Esophagus muscularis mucosa (tissue), 4 donors: ENCODE data around the gene CDK17. TPM values are rescaled to one million over a fixed set of nuclear protein-coding genes. Genes with fewer than 3 reads are reported as not detected.

ENCODE experiments used
- DNase-seq: peaks from one replicate; pipeline ENCODE4 v3.0.0-alpha.2; 2017; ENCODE audit errors: extremely low spot score
- H3K27ac ChIP-seq, 4 donors: fragments of 200-600 bp; sonication (generic); replicated peaks in 1 of 4; 1 replicate in 3 of 4; 2 replicates in 1 of 4; pipeline ENCODE4 v1.5.1; 2016 to 2019; ENCODE audit warnings: mild to moderate bottlenecking in 1 of 4
- H3K27me3 ChIP-seq, 4 donors: fragments of 200-600 bp; sonication (generic); one replicate each; pipeline versions ENCODE4 v1.5.1 to v1.6.0; 2016 to 2019
- H3K36me3 ChIP-seq, 4 donors: fragments of 200-600 bp; sonication (generic); one replicate each; pipeline ENCODE4 v1.5.1; 2016 to 2019
- H3K4me1 ChIP-seq, 4 donors: fragments of 200-600 bp; sonication (generic); one replicate each; pipeline ENCODE4 v1.5.1; 2016 to 2019
- H3K4me3 ChIP-seq, 4 donors: fragments of 200-600 bp; sonication (generic); 1 replicate in 2 of 4; 2 replicates in 2 of 4; pipeline ENCODE4 v1.5.1; 2016 to 2019; ENCODE audit warnings: mild to moderate bottlenecking in 4 of 4, moderate library complexity in 1 of 4
- H3K9me3 ChIP-seq, 4 donors: fragments of 200-600 bp; sonication (generic); 1 replicate in 3 of 4; 2 replicates in 1 of 4; pipeline ENCODE4 v1.5.1; 2016 to 2019
- CTCF ChIP-seq, 3 experiments: fragments of 200-600 bp in 2 of 3; fragments of 450-650 bp in 1 of 3; sonication (generic) in 2 of 3; IDR thresholded peaks; one replicate each; pipeline ENCODE4 v1.5.1; 2017 to 2019; ENCODE audit warnings: antibody characterized with exemption in 3 of 3, mild to moderate bottlenecking in 2 of 3, moderate library complexity in 1 of 3
- EP300 ChIP-seq: sonication (generic); formaldehyde crosslinking; IDR thresholded peaks from one replicate; pipeline ENCODE4 v1.6.1; 2017; ENCODE audit warnings: antibody characterized with exemption
- POLR2A ChIP-seq: fragments of 450-650 bp; IDR thresholded peaks from one replicate; pipeline ENCODE4 v1.6.1; 2017; ENCODE audit warnings: antibody characterized with exemption, moderate library complexity, mild to moderate bottlenecking, low read depth
- POLR2AphosphoS5 ChIP-seq, 2 donors: sonication (generic); formaldehyde crosslinking; IDR thresholded peaks; one replicate each; pipeline ENCODE4 v1.6.1; 2017; ENCODE audit warnings: antibody characterized with exemption in 2 of 2
- WGBS: methylation state at CpG from one replicate; pipeline ENCODE4 v1.1.5; 2018; 5-methylcytosine and 5-hydroxymethylcytosine counted together
- intact Hi-C: fragments of 100-400 bp; cut with DNase I; formaldehyde crosslinking; loops from one replicate; pipeline ENCODE4 v1.15.1; 2023
- total RNA-seq, 4 donors: library from RNA; depleted of rRNA; stranded (reverse); fragments of >200 nt; gene quantifications; one replicate each; pipeline versions ENCODE4 v1.1.0 to v1.2.1, GENCODE V29; 2016

The CDK17 gene
- total RNA-seq, 4 donors from 2014 or later = 56.2 to 96.9 (median 68.6) TPM

- no peaks in the 10 kb centered on the region for H3K9me3 ChIP-seq
- WGBS = 95% methylated on average over 5 of the region's 5 CpGs
- no peak overlapping the region for H3K27ac ChIP-seq
- intact Hi-C loops = loop anchor here (10.0 kb wide), 1 partner anchor 95 kb away; no protein-coding TSS in a partner anchor
- H3K27me3 ChIP-seq = no peaks in the 10 kb centered on the region
- H3K36me3 ChIP-seq = peaks cover 4 to 32% (median 26%) of the 10 kb centered on the region in 4 donors
- H3K4me3 ChIP-seq = no peak overlapping the region
- no peak for DNase-seq
- TF ChIP-seq POLR2A (no peak), POLR2AphosphoS5 (IDR thresholded peaks at IDR 0.05) (no peak), EP300 (no peak), CTCF (IDR thresholded peaks at IDR 0.05) (no peak)
- peaks cover 5 to 39% (median 32%) of the 10 kb centered on the region in 4 donors for H3K4me1 ChIP-seq
Observed at GRCh38 chr12:96300064-96300463, 100.2 kb downstream of the CDK17 start.

- Histone ChIP-seq H3K4me3 (no peak overlapping the region), H3K4me1 (peaks cover 0 to 17% (median 14%) of the 10 kb centered on the region in 4 donors), H3K27ac (no peak overlapping the region), H3K9me3 (no peaks in the 10 kb centered on the region), H3K36me3 (peaks cover 4 to 52% (median 41%) of the 10 kb centered on the region in 4 donors), H3K27me3 (no peaks in the 10 kb centered on the region)
- intact Hi-C loops = no loop called here
- 87% methylated on average over 4 of the region's 4 CpGs for WGBS
- TF ChIP-seq POLR2A = no peak
- TF ChIP-seq EP300 = no peak
- no peak for TF ChIP-seq POLR2AphosphoS5 (IDR thresholded peaks at IDR 0.05)
- TF ChIP-seq CTCF (IDR thresholded peaks at IDR 0.05) = no peak
- no peak for DNase-seq
Observed at GRCh38 chr12:96297504-96297903, 102.7 kb downstream of the CDK17 start.

GRCh38 chr12:96295532-96296160, 104.6 kb downstream of the CDK17 start:
- Histone ChIP-seq H3K4me1 (peaks cover 0 to 14% (median 10%) of the 10 kb centered on the region in 4 donors), H3K27ac (no peak overlapping the region), H3K9me3 (no peaks in the 10 kb centered on the region), H3K36me3 (peaks cover 4 to 63% (median 49%) of the 10 kb centered on the region in 4 donors), H3K4me3 (no peak overlapping the region), H3K27me3 (no peaks in the 10 kb centered on the region)
- DNase-seq = no peak
- intact Hi-C loops = no loop called here
- WGBS = 85% methylated on average over 6 of the region's 6 CpGs
- TF ChIP-seq POLR2A (no peak), EP300 (no peak), CTCF (IDR thresholded peaks at IDR 0.05) (no peak)

GRCh38 chr12:96294831-96295230, 105.4 kb downstream of the CDK17 start:
- Histone ChIP-seq H3K4me1 (peaks cover 0 to 21% (median 10%) of the 10 kb centered on the region in 4 donors), H3K27ac (no peak overlapping the region), H3K27me3 (no peaks in the 10 kb centered on the region), H3K9me3 (no peaks in the 10 kb centered on the region), H3K4me3 (no peak overlapping the region), H3K36me3 (peaks cover 4 to 59% (median 48%) of the 10 kb centered on the region in 4 donors)
- intact Hi-C loops = no loop called here
- DNase-seq = no peak
- TF ChIP-seq CTCF (IDR thresholded peaks at IDR 0.05) (no peak), EP300 (no peak), POLR2AphosphoS5 (IDR thresholded peaks at IDR 0.05) (no peak), POLR2A (no peak)
- WGBS = 70% methylated on average over 3 of the region's 3 CpGs

GRCh38 chr12:96293093-96293492, 107.1 kb downstream of the CDK17 start:
- Histone ChIP-seq H3K27ac (no peak overlapping the region), H3K36me3 (peaks cover 4 to 62% (median 49%) of the 10 kb centered on the region in 4 donors), H3K27me3 (no peaks in the 10 kb centered on the region), H3K9me3 (no peaks in the 10 kb centered on the region), H3K4me1 (peaks cover 0 to 26% (median 10%) of the 10 kb centered on the region in 4 donors), H3K4me3 (no peak overlapping the region)
- no peak for DNase-seq
- 98% methylated on average over 2 of the region's 2 CpGs for WGBS
- no peak for TF ChIP-seq CTCF (IDR thresholded peaks at IDR 0.05)
- no peak for TF ChIP-seq POLR2A
- TF ChIP-seq EP300 = no peak
- no peak for TF ChIP-seq POLR2AphosphoS5 (IDR thresholded peaks at IDR 0.05)
- intact Hi-C loops = no loop called here
